ENCODE data around the gene FOXL2. TPM values are rescaled to one million over a fixed set of nuclear protein-coding genes. Genes with fewer than 3 reads are reported as not detected.
A peak's percentile ranks its signal among the peaks of the same experiment; 100 is the strongest.

The FOXL2 gene
- total and polyA plus RNA-seq, 7 donors: not detected

GRCh38 chr3:138944929-138945708 is 1.8 kb downstream of the FOXL2 start:
- TF ChIP-seq POLR2A (IDR thresholded peaks at IDR 0.05) (no peak), POLR2AphosphoS5 (IDR thresholded peaks at IDR 0.05) (no peak), EP300 (IDR thresholded peaks at IDR 0.05) (no peak)
- TF ChIP-seq, protein P1, sequence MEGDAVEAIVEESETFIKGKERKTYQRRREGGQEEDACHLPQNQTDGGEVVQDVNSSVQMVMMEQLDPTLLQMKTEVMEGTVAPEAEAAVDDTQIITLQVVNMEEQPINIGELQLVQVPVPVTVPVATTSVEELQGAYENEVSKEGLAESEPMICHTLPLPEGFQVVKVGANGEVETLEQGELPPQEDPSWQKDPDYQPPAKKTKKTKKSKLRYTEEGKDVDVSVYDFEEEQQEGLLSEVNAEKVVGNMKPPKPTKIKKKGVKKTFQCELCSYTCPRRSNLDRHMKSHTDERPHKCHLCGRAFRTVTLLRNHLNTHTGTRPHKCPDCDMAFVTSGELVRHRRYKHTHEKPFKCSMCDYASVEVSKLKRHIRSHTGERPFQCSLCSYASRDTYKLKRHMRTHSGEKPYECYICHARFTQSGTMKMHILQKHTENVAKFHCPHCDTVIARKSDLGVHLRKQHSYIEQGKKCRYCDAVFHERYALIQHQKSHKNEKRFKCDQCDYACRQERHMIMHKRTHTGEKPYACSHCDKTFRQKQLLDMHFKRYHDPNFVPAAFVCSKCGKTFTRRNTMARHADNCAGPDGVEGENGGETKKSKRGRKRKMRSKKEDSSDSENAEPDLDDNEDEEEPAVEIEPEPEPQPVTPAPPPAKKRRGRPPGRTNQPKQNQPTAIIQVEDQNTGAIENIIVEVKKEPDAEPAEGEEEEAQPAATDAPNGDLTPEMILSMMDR (IDR thresholded peaks at IDR 0.05): no peak
- Histone ChIP-seq H3K36me3 (no peaks in the 10 kb centered on the region), H3K27ac (no peak overlapping the region), H3K9me3 (no peaks in the 10 kb centered on the region), H3K27me3 (peaks cover 93 to 100% (median 97%) of the 10 kb centered on the region in 3 donors), H3K4me3 (peak overlapping the region in 2 of 4 donors; percentile 21 to 47), H3K4me1 (peaks cover 2 to 44% (median 42%) of the 10 kb centered on the region in 4 donors)
- intact Hi-C loops (cut with DNase I): no loop called here
- 2 to 3% methylated on average over 80 of the region's 80 CpGs for WGBS, 2 donors
- no peak for DNase-seq

GRCh38 chr3:138944654-138944928 is 2.3 kb downstream of the FOXL2 start:
- intact Hi-C loops (cut with DNase I): no loop called here
- DNase-seq: no peak
- Histone ChIP-seq H3K4me1 (peaks cover 0 to 43% (median 38%) of the 10 kb centered on the region in 4 donors), H3K27me3 (peaks cover 93 to 100% (median 97%) of the 10 kb centered on the region in 3 donors), H3K9me3 (no peaks in the 10 kb centered on the region), H3K27ac (no peak overlapping the region), H3K4me3 (peak overlapping the region in 2 of 4 donors; percentile 21 to 47), H3K36me3 (no peaks in the 10 kb centered on the region)
- TF ChIP-seq, protein P1 (IDR thresholded peaks at IDR 0.05): no peak
- TF ChIP-seq POLR2A (IDR thresholded peaks at IDR 0.05) (no peak), EP300 (IDR thresholded peaks at IDR 0.05) (no peak), POLR2AphosphoS5 (IDR thresholded peaks at IDR 0.05) (no peak)
- WGBS, 2 donors: 2 to 3% methylated on average over 12 of the region's 12 CpGs

DNA sequence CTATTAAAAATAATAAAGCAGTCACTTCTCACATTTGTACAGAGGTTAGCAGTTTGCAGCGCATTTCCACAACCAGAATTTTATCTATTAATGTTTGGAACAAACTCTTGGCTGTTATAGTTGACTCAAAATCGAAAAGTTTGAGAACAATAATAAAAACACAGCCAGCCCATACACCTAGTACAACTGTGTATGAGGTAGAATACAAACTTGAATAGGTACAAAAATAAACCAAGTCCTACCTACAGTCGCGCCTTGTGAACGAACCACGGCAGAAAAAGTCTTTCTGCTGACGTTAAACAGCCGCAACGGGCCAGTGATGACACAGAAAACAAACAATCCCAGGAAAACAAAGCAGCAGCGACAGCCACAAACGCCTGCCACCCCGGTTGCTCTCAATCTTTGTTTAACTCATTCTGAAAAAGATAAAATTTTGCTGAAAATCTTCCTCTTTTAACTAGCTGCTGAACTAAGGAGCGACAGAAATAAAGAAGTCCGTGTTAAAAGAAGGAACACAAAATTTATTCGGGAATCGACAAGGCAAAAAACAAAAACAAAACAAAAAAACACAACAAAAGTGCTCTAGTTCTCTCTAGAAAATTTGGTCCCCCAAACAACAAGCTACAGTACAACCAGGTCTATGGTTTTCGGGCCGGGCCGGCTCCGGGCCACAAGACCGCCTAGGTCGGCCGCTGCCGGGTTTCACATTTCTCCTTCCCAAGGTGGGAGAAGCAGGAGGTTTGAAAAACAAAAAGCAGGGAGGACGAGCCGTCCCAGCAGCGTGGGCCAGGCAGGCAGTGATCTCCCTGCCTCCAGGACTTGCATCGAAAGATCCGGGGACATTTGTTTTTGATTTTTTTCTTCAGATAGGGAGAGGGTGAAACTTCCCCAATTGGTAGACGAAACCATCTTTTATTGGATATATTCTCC is 2.9 kb downstream of the FOXL2 start:
- no peak for DNase-seq
- intact Hi-C loops (cut with DNase I): no loop called here
- no peaks in the 10 kb centered on the region for H3K36me3 ChIP-seq
- H3K27ac ChIP-seq: no peak overlapping the region
- no peak overlapping the region for H3K4me3 ChIP-seq
- TF ChIP-seq POLR2A (IDR thresholded peaks at IDR 0.05) (no peak), EP300 (IDR thresholded peaks at IDR 0.05) (no peak), POLR2AphosphoS5 (IDR thresholded peaks at IDR 0.05) (peak in 3 of 4 donors; percentile 1 to 46 (median 44))
- H3K4me1 ChIP-seq: peaks cover 0 to 44% (median 38%) of the 10 kb centered on the region in 4 donors
- H3K9me3 ChIP-seq: no peaks in the 10 kb centered on the region
- peaks cover 93 to 100% (median 97%) of the 10 kb centered on the region in 3 donors for H3K27me3 ChIP-seq
- 8 to 10% methylated on average over 30 of the region's 30 CpGs for WGBS, 2 donors

- 16 to 20% methylated on average over 25 of the region's 25 CpGs for WGBS, 2 donors
- H3K36me3 ChIP-seq: no peaks in the 10 kb centered on the region
- no peak overlapping the region for H3K4me3 ChIP-seq
- DNase-seq: no peak
- H3K27me3 ChIP-seq: peaks cover 93 to 100% (median 97%) of the 10 kb centered on the region in 3 donors
- intact Hi-C loops (cut with DNase I): no loop called here
- no peaks in the 10 kb centered on the region for H3K9me3 ChIP-seq
- H3K27ac ChIP-seq: no peak overlapping the region
- H3K4me1 ChIP-seq: peaks cover 0 to 53% (median 48%) of the 10 kb centered on the region in 4 donors
- TF ChIP-seq POLR2AphosphoS5 (IDR thresholded peaks at IDR 0.05) (peak in 2 of 4 donors; percentile 52 to 69), POLR2A (IDR thresholded peaks at IDR 0.05) (no peak)
Measured at GRCh38 chr3:138942861-138943623, 3.9 kb downstream of the FOXL2 start.

GRCh38 chr3:138942271-138942670 is 4.7 kb downstream of the FOXL2 start:
- Histone ChIP-seq H3K4me1 (peaks cover 0 to 56% (median 53%) of the 10 kb centered on the region in 4 donors), H3K9me3 (no peaks in the 10 kb centered on the region), H3K27ac (no peak overlapping the region), H3K27me3 (peaks cover 95 to 100% (median 99%) of the 10 kb centered on the region in 3 donors), H3K4me3 (no peak overlapping the region), H3K36me3 (no peaks in the 10 kb centered on the region)
- TF ChIP-seq POLR2A (IDR thresholded peaks at IDR 0.05) (no peak), POLR2AphosphoS5 (IDR thresholded peaks at IDR 0.05) (no peak), EP300 (IDR thresholded peaks at IDR 0.05) (no peak)
- TF ChIP-seq, protein P1 (IDR thresholded peaks at IDR 0.05): no peak
- no peak for DNase-seq
- WGBS, 2 donors: 78 to 85% methylated on average over 4 of the region's 4 CpGs
- intact Hi-C loops (cut with DNase I): no loop called here
